Esophagus squamous epithelium (tissue), 4 donors: ENCODE data around the gene GPRC5B.

Experiments
- POLR2A ChIP-seq, 4 donors: fragments of 450-650 bp; IDR thresholded peaks; one replicate each; pipeline ENCODE4 v1.6.1; 2017; ENCODE audit warnings: antibody characterized with exemption in 4 of 4, mild to moderate bottlenecking in 4 of 4, moderate library complexity in 3 of 4
- TF ChIP-seq, protein P1 (sequence below), 6 experiments: fragments of 450-650 bp in 4 of 6; fragments of 200-600 bp in 2 of 6; sonication (generic) in 2 of 6; IDR thresholded peaks; one replicate each; pipeline ENCODE4 v1.5.1; 2016 to 2019; ENCODE audit warnings: antibody characterized with exemption in 6 of 6, mild to moderate bottlenecking in 4 of 6, moderate library complexity in 4 of 6

DNA sequence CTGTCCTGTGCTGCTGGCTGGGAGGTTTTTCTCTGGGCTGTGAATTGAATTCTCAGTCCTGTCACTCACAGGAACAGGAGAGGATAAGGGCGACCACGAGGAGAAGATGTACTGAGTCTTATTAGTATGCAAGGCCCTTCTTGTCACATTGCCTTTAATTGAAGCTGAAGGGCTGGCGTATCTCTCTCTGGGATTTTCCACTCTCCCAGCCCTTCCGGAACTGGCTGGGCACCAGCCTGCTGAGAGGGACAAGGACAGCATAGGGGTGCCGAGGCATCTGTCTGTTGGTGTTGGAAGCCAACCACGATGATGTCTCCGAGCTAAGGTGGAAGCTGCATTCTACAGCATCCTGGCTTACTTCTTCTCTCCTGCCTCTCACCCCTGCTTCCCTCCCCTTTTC lies 33.2 kb downstream of the GPRC5B start:
- TF ChIP-seq, protein P1, sequence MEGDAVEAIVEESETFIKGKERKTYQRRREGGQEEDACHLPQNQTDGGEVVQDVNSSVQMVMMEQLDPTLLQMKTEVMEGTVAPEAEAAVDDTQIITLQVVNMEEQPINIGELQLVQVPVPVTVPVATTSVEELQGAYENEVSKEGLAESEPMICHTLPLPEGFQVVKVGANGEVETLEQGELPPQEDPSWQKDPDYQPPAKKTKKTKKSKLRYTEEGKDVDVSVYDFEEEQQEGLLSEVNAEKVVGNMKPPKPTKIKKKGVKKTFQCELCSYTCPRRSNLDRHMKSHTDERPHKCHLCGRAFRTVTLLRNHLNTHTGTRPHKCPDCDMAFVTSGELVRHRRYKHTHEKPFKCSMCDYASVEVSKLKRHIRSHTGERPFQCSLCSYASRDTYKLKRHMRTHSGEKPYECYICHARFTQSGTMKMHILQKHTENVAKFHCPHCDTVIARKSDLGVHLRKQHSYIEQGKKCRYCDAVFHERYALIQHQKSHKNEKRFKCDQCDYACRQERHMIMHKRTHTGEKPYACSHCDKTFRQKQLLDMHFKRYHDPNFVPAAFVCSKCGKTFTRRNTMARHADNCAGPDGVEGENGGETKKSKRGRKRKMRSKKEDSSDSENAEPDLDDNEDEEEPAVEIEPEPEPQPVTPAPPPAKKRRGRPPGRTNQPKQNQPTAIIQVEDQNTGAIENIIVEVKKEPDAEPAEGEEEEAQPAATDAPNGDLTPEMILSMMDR (IDR thresholded peaks at IDR 0.05) = no peak
- no peak for TF ChIP-seq POLR2A (IDR thresholded peaks at IDR 0.05)
